Endothelial cell of umbilical vein (primary cell): ENCODE data around the gene PPIB. TPM values are rescaled to one million over a fixed set of nuclear protein-coding genes. Genes with fewer than 3 reads are reported as not detected.

Experiments used
- BruUV-seq: library from RNA; stranded (reverse); fragments of 400-500 nt; replicated peaks from 2 replicates; lab custom pipeline; 2021; lab: Mats Ljungman, UMichigan
- CTCF ChIA-PET: fragments of 300-600, 350-600 bp; sonication (Branson Sonifier 250); formaldehyde crosslinking; loops from one replicate; lab custom pipeline; 2021; ENCODE audit warnings: antibody characterized with exemption, inconsistent platforms; lab: Charles Lee
- POLR2A ChIA-PET: fragments of 300-600, 350-600 bp; sonication (Branson Sonifier 250); formaldehyde crosslinking; loops from one replicate; lab custom pipeline; 2021; ENCODE audit warnings: antibody characterized with exemption, inconsistent platforms; lab: Charles Lee
- DNase-seq: peaks from one replicate; pipeline ENCODE4 v3.0.0-alpha.2; 2011; ENCODE audit warnings: low read depth, low spot score
- FAIRE-seq: peaks from 2 replicates; lab custom pipeline; 2011; peaks lifted over from hg19 to GRCh38; lab: Jason Lieb, UNC
- H2AFZ ChIP-seq: 2 replicates; pipeline ENCODE4 v1.6.0; 2012; ENCODE audit warnings: low read depth, low read length, control low read depth, inconsistent platforms
- H3K27ac ChIP-seq: 2 replicates; pipeline ENCODE4 v1.5.1; 2011; ENCODE audit warnings: low read depth, mild to moderate bottlenecking, control low read depth, low read length, moderate library complexity; ENCODE audit not compliant: insufficient read depth
- H3K27me3 ChIP-seq, 2 experiments: 2 replicates each; pipeline versions ENCODE4 v1.6.0 to v1.6.1; 2011; ENCODE audit warnings: low read length in 2 of 2, mixed read lengths in 1 of 2; ENCODE audit not compliant: control insufficient read depth in 2 of 2, insufficient read depth in 2 of 2
- H3K36me3 ChIP-seq, 2 experiments: 2 replicates in 1 of 2; 3 replicates in 1 of 2; pipeline ENCODE4 v1.5.1; 2011; ENCODE audit warnings: low read length in 2 of 2, mild to moderate bottlenecking in 1 of 2, moderate library complexity in 1 of 2; ENCODE audit not compliant: control insufficient read depth in 2 of 2, insufficient read depth in 2 of 2; ENCODE audit errors: extremely low read depth in 1 of 2
- H3K4me1 ChIP-seq: 3 replicates; pipeline ENCODE4 v1.5.1; 2011; ENCODE audit warnings: mild to moderate bottlenecking, low read length; ENCODE audit not compliant: control insufficient read depth, insufficient read depth; ENCODE audit errors: extremely low read depth
- H3K4me2 ChIP-seq: 2 replicates; pipeline ENCODE4 v1.6.1; 2011; ENCODE audit warnings: low read length, control low read depth, mixed read lengths; ENCODE audit not compliant: insufficient read depth
- H3K4me3 ChIP-seq, 3 experiments: fragments of 200-600 bp in 1 of 3; sonication (generic), shearing (Covaris generic) in 1 of 3; replicated peaks in 1 of 3; 2 replicates each; pipeline ENCODE4 v1.5.1; 2011 to 2016; ENCODE audit warnings: control low read depth in 3 of 3, low read length in 3 of 3, mild to moderate bottlenecking in 2 of 3, inconsistent platforms in 1 of 3, low read depth in 1 of 3, moderate library complexity in 1 of 3; ENCODE audit not compliant: insufficient read depth in 1 of 3
- H3K79me2 ChIP-seq: 2 replicates; pipeline ENCODE4 v1.6.0; 2012; ENCODE audit warnings: low read length, inconsistent platforms; ENCODE audit not compliant: control insufficient read depth, insufficient read depth
- H3K9ac ChIP-seq: replicated peaks from 2 replicates; pipeline ENCODE3; 2011; ENCODE audit warnings: low read length, control low read depth; ENCODE audit not compliant: insufficient read depth; ENCODE audit errors: extremely low read depth
- H3K9me1 ChIP-seq: replicated peaks from 3 replicates; pipeline ENCODE4 v1.6.0; 2011; ENCODE audit warnings: mild to moderate bottlenecking, low read length; ENCODE audit not compliant: control insufficient read depth, insufficient read depth; ENCODE audit errors: extremely low read depth
- H3K9me3 ChIP-seq: replicated peaks from 2 replicates; pipeline ENCODE4 v1.5.1; 2012; ENCODE audit warnings: low read length, inconsistent platforms; ENCODE audit not compliant: control insufficient read depth, insufficient read depth
- H4K20me1 ChIP-seq: replicated peaks from 2 replicates; pipeline ENCODE3; 2011; ENCODE audit warnings: mild to moderate bottlenecking, low read length; ENCODE audit not compliant: control insufficient read depth, insufficient read depth; ENCODE audit errors: extremely low read depth
- EZH2 ChIP-seq: IDR thresholded peaks from 2 replicates; pipeline ENCODE4 v1.6.1; 2012; ENCODE audit warnings: borderline replicate concordance, low read depth, mild to moderate bottlenecking, moderate library complexity, low read length, inconsistent platforms; ENCODE audit not compliant: severe bottlenecking
- FOS ChIP-seq: IDR thresholded peaks from 2 replicates; pipeline ENCODE4 v1.6.1; 2011; ENCODE audit warnings: mild to moderate bottlenecking, low read length, moderate library complexity, borderline replicate concordance; ENCODE audit not compliant: insufficient read depth
- GATA2 ChIP-seq: IDR thresholded peaks from 2 replicates; pipeline ENCODE4 v1.7.0; 2011; ENCODE audit warnings: low read depth, mild to moderate bottlenecking, moderate library complexity, mixed read lengths, low read length; ENCODE audit not compliant: insufficient read length, insufficient read depth
- JUN ChIP-seq: IDR thresholded peaks from 2 replicates; pipeline ENCODE4 v1.6.1; 2011; ENCODE audit warnings: borderline replicate concordance, low read depth; ENCODE audit not compliant: insufficient read length, insufficient read depth
- POLR2A ChIP-seq: IDR thresholded peaks from 2 replicates; pipeline ENCODE4 v1.6.1; 2012; ENCODE audit warnings: low read depth, mild to moderate bottlenecking, control low read depth, low read length
- POLR2AphosphoS5 ChIP-seq: IDR thresholded peaks from 2 replicates; pipeline ENCODE4 v1.6.1; 2012; ENCODE audit warnings: low read depth, mild to moderate bottlenecking, control low read depth, low read length, moderate library complexity; ENCODE audit not compliant: insufficient read depth
- dilution Hi-C: fragments of 300-500 bp; cut with MboI; formaldehyde crosslinking; loops from one replicate; pipeline ENCODE4 v1.15.0; 2019; ENCODE audit warnings: low sequenced_read_pairs; ENCODE audit not compliant: extremely low pct_ligation_motif_present
- intact Hi-C: fragments of 100-400 bp; cut with micrococcal nuclease; formaldehyde crosslinking; loops from one replicate; pipeline ENCODE4 v1.10.0; 2022
- polyA plus RNA-seq, 4 experiments: library from polyadenylated mRNA; depleted of rRNA in 3 of 4; stranded (reverse) in 3 of 4; unstranded in 1 of 4; fragments of >200 nt; gene quantifications; 2 replicates each; pipeline versions ENCODE4 v1.2.1 to v1.2.3, GENCODE V29; 2011 to 2012; ENCODE audit warnings: missing spikeins in 1 of 4
- small RNA-seq: library from RNA; depleted of rRNA; stranded (forward); fragments of <200 nt; gene quantifications from one replicate; pipeline ENCODE3, GENCODE V24; 2012; ENCODE audit warnings: low replicate concordance, low read depth; ENCODE audit not compliant: insufficient read depth, insufficient read length
- total RNA-seq: library from RNA; stranded (reverse); gene quantifications from 2 replicates; pipeline ENCODE4 v1.2.3, GENCODE V29; 2021
- TF ChIP-seq, protein P1 (sequence below): IDR thresholded peaks from 2 replicates; pipeline ENCODE4 v1.6.1; 2011; ENCODE audit not compliant: insufficient read depth, insufficient read length
- TF ChIP-seq, protein P2 (sequence below), 2 donors: IDR thresholded peaks; 1 replicate in 1 of 2; 2 replicates in 1 of 2; pipeline ENCODE4 v1.5.1; 2011; ENCODE audit warnings: low read length in 2 of 2, mild to moderate bottlenecking in 2 of 2, moderate library complexity in 2 of 2, control low read depth in 1 of 2, inconsistent platforms in 1 of 2, low read depth in 1 of 2; ENCODE audit not compliant: insufficient read depth in 1 of 2; ENCODE audit errors: extremely low read depth in 1 of 2

The PPIB gene
- total and polyA plus RNA-seq, 2 donors (not counting 3 experiments of a cell fraction or from before 2014, with no cell fraction given), result 840 to 1,240 TPM

DNA sequence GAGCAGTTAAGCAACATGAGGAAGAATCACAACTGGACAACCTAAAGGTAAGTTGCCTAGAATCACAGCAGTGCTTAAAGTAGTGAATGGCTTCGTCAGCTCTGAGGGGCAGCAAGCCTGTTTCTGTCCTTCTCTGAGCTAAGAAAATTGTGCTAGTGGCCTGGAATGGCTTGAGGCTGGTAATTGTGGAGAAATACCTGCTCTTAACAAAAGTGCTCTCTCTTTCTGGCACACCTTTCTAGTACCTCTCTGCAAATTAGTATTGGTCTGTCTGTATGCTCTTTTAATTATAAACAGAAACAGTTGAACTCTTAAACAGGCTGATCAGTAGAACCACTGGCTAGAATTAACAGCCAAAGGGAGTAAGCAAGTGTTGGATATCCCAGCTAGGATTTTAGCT, 55.5 kb downstream of the PPIB start:
- Histone ChIP-seq H3K27ac (no peak overlapping the region), H3K4me1 (peaks cover 11% of the 10 kb centered on the region), H2AFZ (no peak overlapping the region), H3K27me3 (no peaks in the 10 kb centered on the region), H3K4me3 (no peak overlapping the region), H3K4me2 (no peak overlapping the region), H4K20me1 (peaks cover 7% of the 10 kb centered on the region), H3K9me1 (peaks cover 3% of the 10 kb centered on the region), H3K9me3 (no peaks in the 10 kb centered on the region), H3K9ac (no peak overlapping the region), H3K79me2 (peaks cover 81% of the 10 kb centered on the region), H3K36me3 (peaks cover 0 to 3% of the 10 kb centered on the region in 2 experiments)
- CTCF ChIA-PET, result interaction anchor here (1.1 to 1.9 kb wide), 2 partner anchors 11 to 46 kb away, joined by 4 to 5 read pairs; partner anchors contain the start of gene SNX1
- no peak for DNase-seq
- intact Hi-C loops, result no loop called here
- POLR2A ChIA-PET, result no interaction called here
- no peak for FAIRE-seq
- no TSS peak for BruUV-seq
- TF ChIP-seq, protein P1, sequence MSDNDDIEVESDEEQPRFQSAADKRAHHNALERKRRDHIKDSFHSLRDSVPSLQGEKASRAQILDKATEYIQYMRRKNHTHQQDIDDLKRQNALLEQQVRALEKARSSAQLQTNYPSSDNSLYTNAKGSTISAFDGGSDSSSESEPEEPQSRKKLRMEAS, result no peak
- TF ChIP-seq FOS (no peak), GATA2 (no peak), POLR2A (no peak), JUN (no peak), EZH2 (no peak), POLR2AphosphoS5 (no peak)
- TF ChIP-seq, protein P2, sequence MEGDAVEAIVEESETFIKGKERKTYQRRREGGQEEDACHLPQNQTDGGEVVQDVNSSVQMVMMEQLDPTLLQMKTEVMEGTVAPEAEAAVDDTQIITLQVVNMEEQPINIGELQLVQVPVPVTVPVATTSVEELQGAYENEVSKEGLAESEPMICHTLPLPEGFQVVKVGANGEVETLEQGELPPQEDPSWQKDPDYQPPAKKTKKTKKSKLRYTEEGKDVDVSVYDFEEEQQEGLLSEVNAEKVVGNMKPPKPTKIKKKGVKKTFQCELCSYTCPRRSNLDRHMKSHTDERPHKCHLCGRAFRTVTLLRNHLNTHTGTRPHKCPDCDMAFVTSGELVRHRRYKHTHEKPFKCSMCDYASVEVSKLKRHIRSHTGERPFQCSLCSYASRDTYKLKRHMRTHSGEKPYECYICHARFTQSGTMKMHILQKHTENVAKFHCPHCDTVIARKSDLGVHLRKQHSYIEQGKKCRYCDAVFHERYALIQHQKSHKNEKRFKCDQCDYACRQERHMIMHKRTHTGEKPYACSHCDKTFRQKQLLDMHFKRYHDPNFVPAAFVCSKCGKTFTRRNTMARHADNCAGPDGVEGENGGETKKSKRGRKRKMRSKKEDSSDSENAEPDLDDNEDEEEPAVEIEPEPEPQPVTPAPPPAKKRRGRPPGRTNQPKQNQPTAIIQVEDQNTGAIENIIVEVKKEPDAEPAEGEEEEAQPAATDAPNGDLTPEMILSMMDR (IDR thresholded peaks at IDR 0.05; ENCODE audit: extremely low read depth in 1 of 2, insufficient read depth in 1 of 2, low read depth in 1 of 2, low read length in 2 of 2), result no peak
- dilution Hi-C loops, result no loop called here

Small RNAs within 50 kb of the gene (small RNA-seq; reads per million reads assigned to genes)
- not detected for gene RF00019

Other genes starting within 250 kb of the PPIB start
- gene DAPK2, start 116.5 kb downstream of the PPIB start, total RNA-seq, result 6.7 and 7.5 TPM in 2 replicates
- gene DAPK2, start 116.5 kb downstream of the PPIB start, polyA plus RNA-seq, result 2.8 and 2.9 TPM in 2 replicates
- 55.3 and 59.2 TPM in 2 replicates for gene CIAO2A, start 69.2 kb downstream of the PPIB start, total RNA-seq
- gene CIAO2A, start 69.2 kb downstream of the PPIB start, polyA plus RNA-seq, result 31.5 and 37.1 TPM in 2 replicates
- gene SNX1, start 67.0 kb downstream of the PPIB start, total RNA-seq, result 110 and 113 TPM in 2 replicates
- gene SNX1, start 67.0 kb downstream of the PPIB start, polyA plus RNA-seq, result 52.1 and 56.0 TPM in 2 replicates
- gene SNX22, start 11.3 kb downstream of the PPIB start, total RNA-seq, result 0.14 and 0.73 TPM in 2 replicates
- 0.14 and 0.18 TPM in 2 replicates for gene SNX22, start 11.3 kb downstream of the PPIB start, polyA plus RNA-seq
- 25.9 and 31.7 TPM in 2 replicates for gene CSNK1G1, start 193.2 kb upstream of the PPIB start, total RNA-seq
- 7.9 and 9.0 TPM in 2 replicates for gene CSNK1G1, start 193.2 kb upstream of the PPIB start, polyA plus RNA-seq
- 54.7 and 65.7 TPM in 2 replicates for gene PCLAF, start 218.4 kb upstream of the PPIB start, total RNA-seq
- gene PCLAF, start 218.4 kb upstream of the PPIB start, polyA plus RNA-seq, result 36.1 and 55.2 TPM in 2 replicates
- 29.8 and 31.1 TPM in 2 replicates for gene TRIP4, start 224.8 kb upstream of the PPIB start, total RNA-seq
- 9.4 and 10.9 TPM in 2 replicates for gene TRIP4, start 224.8 kb upstream of the PPIB start, polyA plus RNA-seq